ENCODE results near the gene DLG2. TPM values are rescaled to one million over a fixed set of nuclear protein-coding genes. Genes with fewer than 3 reads are reported as not detected.

Gene DLG2
- total and polyA plus RNA-seq, 2 of the 8 experiments (the other 6 are each of a cell fraction or from before 2014, with no cell fraction given), result 1.7 to 14.3 TPM

- FAIRE-seq, result no peak
- POLR2A ChIA-PET (ENCODE audit: partially characterized antibody), result no interaction called here
- CTCF ChIA-PET (ENCODE audit: partially characterized antibody), result no interaction called here
- TF ChIP-seq CHD2 (IDR thresholded peaks at IDR 0.05; ENCODE audit: low read length), result no peak
- TF ChIP-seq RBBP5 (IDR thresholded peaks at IDR 0.05; ENCODE audit: borderline replicate concordance, low read depth, low read length), result no peak
- no peak for TF ChIP-seq SIX5 (IDR thresholded peaks at IDR 0.05; ENCODE audit: low read depth, low read length)
- no peak for TF ChIP-seq BACH1 (IDR thresholded peaks at IDR 0.05; ENCODE audit: low read length)
- no peak for TF ChIP-seq TAF1 (IDR thresholded peaks at IDR 0.05; ENCODE audit: low read depth, low read length)
- no peak for TF ChIP-seq YY1 (IDR thresholded peaks at IDR 0.05; ENCODE audit: low read depth, low read length)
- no peak for TF ChIP-seq SP2 (IDR thresholded peaks at IDR 0.05; ENCODE audit: low read length)
- no peak for TF ChIP-seq KDM4A (IDR thresholded peaks at IDR 0.05; ENCODE audit: low read depth, low read length, severe bottlenecking)
- no peak for TF ChIP-seq MAX (IDR thresholded peaks at IDR 0.05)
- TF ChIP-seq E2F6 (IDR thresholded peaks at IDR 0.05), result no peak
- TF ChIP-seq SUZ12 (IDR thresholded peaks at IDR 0.05; ENCODE audit: low read length), result no peak
- no peak for TF ChIP-seq JUND (IDR thresholded peaks at IDR 0.05; ENCODE audit: low read length)
- no peak for TF ChIP-seq BCL11A (IDR thresholded peaks at IDR 0.05; ENCODE audit: low read depth in 2 of 2, low read length in 2 of 2)
- TF ChIP-seq SAP30 (IDR thresholded peaks at IDR 0.05; ENCODE audit: insufficient read depth, insufficient replicate concordance, low read length), result no peak
These were observed 39.5 kb upstream of the DLG2 start for GRCh38 chr11:85666687-85667086.

More at GRCh38 chr11:85666687-85667086, 39.5 kb upstream of the DLG2 start:
- Histone ChIP-seq H2BK20ac (ENCODE audit: low read length) (no peak overlapping the region), H3K56ac (replicated peaks; ENCODE audit: insufficient read length, low read depth, low read length) (no peak overlapping the region), H3K9me3 (ENCODE audit: insufficient read depth in 2 of 2, low read depth in 1 of 2, low read length in 1 of 2) (peaks cover 2% of the 10 kb centered on the region in 2 experiments; a peak in 1 of 4 replicates), H3K4me2 (ENCODE audit: insufficient read depth in 1 of 2, low read depth in 2 of 2, low read length in 2 of 2) (no peak overlapping the region), H4K8ac (ENCODE audit: extremely low read depth, insufficient read depth, low read length) (no peak overlapping the region), H4K20me1 (replicated peaks in 1 of 2; ENCODE audit: control insufficient read depth in 1 of 2, insufficient read depth in 2 of 2, low read length in 2 of 2) (peaks cover 15 to 20% of the 10 kb centered on the region in 2 experiments), H3K4me3 (ENCODE audit: extremely low read depth in 1 of 4, insufficient read depth in 2 of 4, low read depth in 3 of 4, low read length in 4 of 4) (no peak overlapping the region), H2BK12ac (ENCODE audit: low read depth, low read length) (no peak overlapping the region), H2BK15ac (ENCODE audit: low read length) (no peak overlapping the region), H3K36me3 (ENCODE audit: control insufficient read depth in 2 of 4, insufficient read depth in 4 of 4, low read length in 3 of 4) (peaks cover 0 to 13% (median 1%) of the 10 kb centered on the region in 4 experiments; a peak in 3 of 8 replicates), H2AFZ (ENCODE audit: low read length) (no peak overlapping the region), H3K79me2 (ENCODE audit: control insufficient read depth in 1 of 2, insufficient read depth in 2 of 2, low read length in 2 of 2) (peaks cover 21 to 32% of the 10 kb centered on the region in 2 experiments), H4K91ac (replicated peaks; ENCODE audit: insufficient read length, low read length) (no peak overlapping the region), H3K23ac (ENCODE audit: insufficient read length) (no peak overlapping the region), H3K4me1 (replicated peaks in 1 of 4; ENCODE audit: control insufficient read depth in 3 of 4, insufficient read depth in 4 of 4, low read length in 3 of 4) (peaks cover 0 to 3% (median 0%) of the 10 kb centered on the region in 4 experiments; a peak in 3 of 7 replicates), H2AK5ac (ENCODE audit: low read depth, low read length) (no peak overlapping the region), H3K23me2 (ENCODE audit: low read depth, low read length) (peaks cover 3% of the 10 kb centered on the region; the same call in 1 of the 2 replicates), H2BK5ac (ENCODE audit: low read depth, low read length) (no peak overlapping the region), H3K14ac (ENCODE audit: insufficient read length) (no peak overlapping the region), H3K9ac (replicated peaks in 1 of 4; ENCODE audit: extremely low read depth in 1 of 4, low read depth in 3 of 4, low read length in 3 of 4) (no peak overlapping the region), H3K4ac (replicated peaks; ENCODE audit: insufficient read length, low read depth, low read length) (no peak overlapping the region), H3K79me1 (ENCODE audit: low read depth, low read length) (no peaks in the 10 kb centered on the region), H3K18ac (ENCODE audit: extremely low read depth, low read length) (no peak overlapping the region), H2BK120ac (replicated peaks; ENCODE audit: low read depth, low read length) (no peak overlapping the region), H4K5ac (ENCODE audit: insufficient read length, low read depth, low read length) (no peak overlapping the region), H3K27me3 (replicated peaks in 1 of 4; ENCODE audit: control insufficient read depth in 3 of 4, extremely low read depth in 1 of 4, insufficient read depth in 3 of 4, low read length in 3 of 4) (no peaks in the 10 kb centered on the region), H3K27ac (ENCODE audit: low read depth, low read length) (no peak overlapping the region)
- 90% methylated on average over 3 of the region's 3 CpGs; no CpG with 5 or more reads in 1 of the 2 experiments for WGBS, 2 experiments (ENCODE audit: extremely low coverage in 1 of 2, insufficient coverage in 1 of 2, insufficient read length in 1 of 2, insufficient replicate concordance in 2 of 2, low coverage in 1 of 2, low lambda C conversion rate in 2 of 2, missing lambda C conversion rate in 1 of 2)
- no peak for DNase-seq (ENCODE audit: low read depth in 1 of 2, low spot score in 2 of 2)
